Neural cell (in vitro differentiated cells): ENCODE results near the gene DCUN1D1.

ENCODE experiments used
- CTCF ChIP-seq: fragments of 450-650 bp; IDR thresholded peaks from 2 replicates; pipeline ENCODE4 v1.5.1; 2014; ENCODE audit warnings: antibody characterized with exemption, mild to moderate bottlenecking, moderate library complexity; ENCODE audit not compliant: poor library complexity, severe bottlenecking
- EP300 ChIP-seq: fragments of 450-650 bp; conservative IDR thresholded peaks from 2 replicates; pipeline ENCODE4 v1.6.1; 2014; ENCODE audit warnings: antibody characterized with exemption, mild to moderate bottlenecking, moderate library complexity; ENCODE audit not compliant: poor library complexity, severe bottlenecking
- EZH2 ChIP-seq: fragments of 200-600, 300-800 bp; shearing (Covaris generic), sonication (generic); IDR thresholded peaks from 2 replicates; pipeline ENCODE4 v1.6.1; 2014; ENCODE audit warnings: antibody characterized with exemption, low read length, borderline replicate concordance, mild to moderate bottlenecking; ENCODE audit not compliant: insufficient read depth, poor library complexity, severe bottlenecking
- MXI1 ChIP-seq: fragments of 450-650 bp; conservative IDR thresholded peaks from 2 replicates; pipeline ENCODE4 v1.6.1; 2014; ENCODE audit warnings: antibody characterized with exemption, mild to moderate bottlenecking; ENCODE audit not compliant: poor library complexity, severe bottlenecking
- REST ChIP-seq: IDR thresholded peaks from 2 replicates; pipeline ENCODE4 v1.6.1; 2012; ENCODE audit warnings: borderline replicate concordance
- SMC3 ChIP-seq: fragments of 450-650 bp; conservative IDR thresholded peaks from 2 replicates; pipeline ENCODE4 v1.6.1; 2014; ENCODE audit warnings: antibody characterized with exemption, mild to moderate bottlenecking, moderate library complexity; ENCODE audit not compliant: poor library complexity
- TAF1 ChIP-seq: IDR thresholded peaks from 2 replicates; pipeline ENCODE4 v1.6.1; 2012; ENCODE audit warnings: low read depth

- TF ChIP-seq REST: no peak
- no peak for TF ChIP-seq TAF1
- no peak for TF ChIP-seq EP300
- no peak for TF ChIP-seq CTCF
- TF ChIP-seq MXI1: no peak
- TF ChIP-seq EZH2: no peak
- TF ChIP-seq SMC3: no peak
These were observed 38.3 kb upstream of the DCUN1D1 start for GRCh38 chr3:183018421-183019192.
